GM19324 (cell line): ENCODE data around the gene ARHGAP25.
A peak's percentile ranks its signal among the peaks of the same experiment; 100 is the strongest.

Experiments
- ATAC-seq: cut with Tn5 transposase; IDR thresholded peaks from one replicate; pipeline ENCODE4 v1.9.1; 2021; ENCODE audit warnings: mild to moderate bottlenecking, moderate library complexity; ENCODE audit not compliant: unreplicated experiment, low FRiP score

ARHGAP25 gene

GRCh38 chr2:68716604-68717304 lies 17.9 kb upstream of the ARHGAP25 start:
- ATAC-seq = no peak

DNA sequence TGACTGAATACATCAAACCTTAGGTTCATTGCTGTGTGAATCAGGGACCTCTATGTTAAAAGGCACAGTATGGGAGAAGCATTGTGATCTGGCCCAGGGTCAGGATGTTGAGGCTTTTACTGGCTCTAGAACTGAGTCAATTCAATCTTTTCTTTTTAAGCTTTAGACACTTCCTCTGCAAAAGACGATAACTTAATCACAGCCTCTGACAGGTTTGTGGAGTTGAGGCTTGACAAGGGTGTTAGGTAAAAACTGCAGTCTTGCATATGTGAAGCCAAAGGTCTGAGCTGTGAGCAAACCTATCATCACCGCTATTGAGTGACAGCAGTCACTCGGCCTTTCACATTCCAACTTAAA lies 17.3 kb upstream of the ARHGAP25 start:
- no peak for ATAC-seq

GRCh38 chr2:68719912-68720311 lies 14.7 kb upstream of the ARHGAP25 start:
- no peak for ATAC-seq

DNA sequence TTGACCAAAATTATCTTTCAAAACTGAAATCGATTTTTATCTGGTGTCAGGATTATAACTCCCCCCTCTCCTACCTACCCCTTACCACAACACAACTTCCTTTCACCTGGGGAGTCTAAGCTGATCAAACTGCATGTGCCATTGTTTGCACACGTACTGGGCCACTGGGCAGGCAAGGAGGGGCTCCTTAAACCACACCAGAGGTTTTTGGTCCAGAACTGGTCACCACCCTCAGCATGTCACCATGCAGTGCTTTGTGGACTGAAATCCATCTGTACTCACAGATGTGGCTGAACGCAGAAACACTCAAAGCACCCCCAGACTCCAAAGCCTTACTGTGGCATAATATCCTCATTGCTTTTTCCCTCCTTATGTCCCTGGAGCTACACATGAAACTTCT lies 13.9 kb upstream of the ARHGAP25 start:
- ATAC-seq = no peak

DNA sequence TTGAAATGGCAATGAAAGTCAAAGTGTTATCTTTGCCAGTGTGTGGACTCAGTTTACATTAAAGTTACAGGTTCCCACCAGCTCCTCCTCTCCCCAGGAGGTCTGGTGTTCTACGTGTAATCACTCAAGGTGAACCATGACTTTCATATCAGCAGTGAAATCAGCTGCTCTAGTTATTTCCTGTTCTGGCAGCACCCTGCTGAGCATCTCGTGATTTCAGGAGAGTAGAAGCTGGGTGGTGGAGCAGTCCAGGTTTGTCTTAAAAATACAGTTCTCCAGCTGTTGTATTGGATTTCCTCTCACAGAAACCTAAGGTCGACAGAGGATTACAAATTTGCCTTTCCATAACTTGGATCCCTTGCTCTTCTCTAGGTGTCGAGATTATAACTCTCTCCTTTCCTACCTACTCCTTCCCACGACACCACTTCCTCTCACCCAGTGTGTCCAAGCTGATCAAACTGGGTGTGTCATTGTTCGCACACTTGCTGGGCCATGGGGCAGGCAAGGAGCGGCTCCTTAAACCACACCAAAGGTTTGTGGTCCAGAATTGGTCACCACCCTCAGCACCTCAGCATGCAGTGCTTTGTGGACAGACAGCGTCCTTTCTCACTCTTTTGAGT lies 13.0 kb upstream of the ARHGAP25 start:
- ATAC-seq = peak; percentile 72

- no peak for ATAC-seq
These were observed 11.9 kb upstream of the ARHGAP25 start for GRCh38 chr2:68722712-68723111.

DNA sequence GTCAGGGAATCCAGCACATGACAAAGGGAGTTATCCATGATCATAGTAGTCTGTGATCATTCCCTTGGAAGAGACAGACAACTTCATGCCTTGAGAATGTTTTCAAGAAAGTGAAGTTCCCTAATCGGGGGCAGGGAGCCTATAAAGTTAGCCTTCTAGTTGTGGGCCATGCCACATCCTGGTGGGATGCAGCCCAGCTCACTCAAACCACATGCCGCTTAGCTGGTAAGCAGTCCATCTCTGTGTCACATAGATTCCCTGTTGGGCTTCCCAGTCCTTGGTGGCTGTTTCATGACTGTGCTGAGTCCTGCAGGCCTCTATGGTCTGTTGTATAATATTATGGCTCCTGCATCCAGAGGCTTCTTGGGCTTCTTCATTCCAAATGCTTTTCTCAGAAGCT lies 11.4 kb upstream of the ARHGAP25 start:
- no peak for ATAC-seq

DNA sequence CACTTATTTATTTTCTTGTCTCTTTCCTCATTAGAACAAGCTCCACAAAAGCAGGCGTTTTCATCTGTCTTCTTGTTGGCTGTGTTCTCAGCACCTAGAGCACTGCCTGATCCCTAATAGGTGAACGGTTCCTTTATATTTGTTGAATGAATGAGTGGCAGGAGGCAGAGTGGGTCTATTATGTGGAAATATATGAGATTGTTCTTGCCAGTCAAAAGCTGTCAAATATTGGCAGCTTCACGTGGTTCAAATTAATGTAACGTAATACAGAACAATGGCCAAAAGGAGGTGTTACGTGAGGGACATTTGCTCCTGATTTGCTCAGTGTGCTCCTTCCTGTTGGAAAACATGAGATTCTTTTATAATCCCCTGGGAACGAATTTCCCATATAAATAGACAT lies 8.5 kb upstream of the ARHGAP25 start:
- ATAC-seq = no peak

GRCh38 chr2:68726608-68727367 lies 7.8 kb upstream of the ARHGAP25 start:
- ATAC-seq = peak; percentile 81

- no peak for ATAC-seq
These were observed 6.8 kb upstream of the ARHGAP25 start for GRCh38 chr2:68727683-68728375.

DNA sequence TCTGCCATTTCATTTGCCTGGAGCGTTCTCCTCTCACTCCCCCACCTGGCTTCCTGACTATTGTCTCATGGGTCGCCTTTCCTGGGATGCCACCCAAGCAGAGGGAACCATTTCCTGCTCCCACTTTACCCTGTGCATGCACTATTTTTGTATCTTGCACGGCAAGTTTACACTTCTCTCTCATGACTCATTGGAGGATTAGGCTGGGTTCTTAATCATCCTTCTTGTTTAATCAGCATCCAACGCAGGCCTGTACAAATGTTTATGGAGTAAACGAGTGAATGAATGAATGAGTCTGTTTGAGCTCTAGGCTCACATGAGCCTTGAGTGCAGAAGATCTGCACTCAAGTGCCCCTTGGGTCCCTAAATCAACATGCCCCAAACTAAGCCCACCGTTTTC lies 3.8 kb upstream of the ARHGAP25 start:
- no peak for ATAC-seq

DNA sequence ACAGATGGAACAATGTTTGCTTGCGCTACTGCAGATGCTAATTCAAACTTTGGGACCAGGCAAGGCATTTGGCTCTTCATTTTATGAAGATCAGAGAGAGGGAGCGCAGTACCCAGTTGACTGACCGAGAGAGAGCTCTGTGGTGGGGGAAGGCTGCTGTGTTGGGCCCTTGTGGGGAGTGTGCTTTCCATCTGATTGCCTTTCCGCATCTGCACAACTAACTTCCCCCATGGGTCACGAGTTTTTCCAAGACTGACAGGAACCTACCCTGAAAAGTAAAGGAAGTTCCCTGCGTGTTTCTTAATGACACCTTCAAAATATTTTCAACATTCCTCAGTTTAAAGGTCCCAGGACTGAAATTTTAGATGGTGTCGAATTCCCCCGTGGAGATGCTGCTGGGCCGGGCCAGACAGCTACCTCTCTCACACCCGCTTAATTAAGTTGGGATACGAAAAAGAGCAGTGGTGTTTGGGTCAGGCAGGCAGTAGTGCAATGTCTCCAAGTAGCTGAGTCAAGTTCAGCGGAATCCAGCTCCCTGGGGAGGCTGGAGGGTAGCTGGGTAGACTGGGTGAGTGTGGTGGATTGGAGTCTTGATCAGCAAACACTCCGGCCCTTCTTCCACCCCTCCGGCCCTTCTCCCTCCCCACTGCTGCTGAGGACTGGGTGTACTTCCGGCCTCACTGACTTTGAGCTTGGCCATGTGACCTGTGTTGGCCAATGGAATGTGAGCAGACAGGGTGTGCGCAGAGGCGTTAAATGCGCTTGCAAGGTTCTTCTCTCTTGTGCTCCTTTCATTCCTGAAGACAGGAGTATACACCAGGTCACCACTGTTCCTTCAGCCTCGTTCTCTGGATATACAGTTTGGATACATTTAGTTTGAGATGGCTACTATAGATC lies 2.3 kb upstream of the ARHGAP25 start:
- no peak for ATAC-seq

DNA sequence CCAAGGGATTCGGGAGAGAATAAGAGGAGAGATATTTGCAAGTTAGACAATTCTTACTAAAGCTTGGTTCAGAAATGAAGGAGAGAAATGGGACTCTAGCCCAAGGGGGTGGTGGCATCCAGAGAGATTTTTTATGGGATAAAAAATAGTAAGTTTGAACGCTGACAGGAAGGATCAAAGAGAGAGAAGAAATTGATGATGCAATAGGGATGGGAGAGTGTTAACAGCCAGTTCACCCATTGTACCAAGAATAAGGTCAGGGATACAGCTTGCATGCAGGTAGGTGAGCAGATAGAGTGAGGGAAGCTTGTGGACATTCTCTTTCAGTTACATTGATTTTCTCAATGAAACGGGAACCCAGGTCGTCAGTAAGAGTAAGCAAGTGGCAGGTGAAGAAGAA lies 1.2 kb upstream of the ARHGAP25 start:
- ATAC-seq = no peak

DNA sequence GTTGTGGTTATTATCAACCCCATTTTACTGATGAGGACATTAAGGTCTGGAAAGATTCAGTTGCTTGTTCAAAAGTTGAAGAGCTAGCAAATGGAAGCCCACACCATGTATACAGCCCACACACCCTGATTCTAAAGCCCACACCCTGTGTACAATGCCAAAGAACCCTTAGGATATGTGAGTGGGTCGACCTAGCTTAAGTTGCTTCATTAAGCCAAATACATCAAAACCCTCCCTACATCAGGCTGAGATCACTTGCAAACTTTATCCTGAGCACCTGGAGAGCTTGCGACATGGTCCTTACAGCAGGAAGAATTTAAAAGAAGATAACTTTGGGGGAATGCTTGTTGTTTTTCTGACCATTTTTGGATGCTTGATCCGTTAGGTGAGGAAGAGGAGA lies 435 bp upstream of the ARHGAP25 start:
- ATAC-seq = no peak

GRCh38 chr2:68736086-68736485 lies 1.5 kb downstream of the ARHGAP25 start:
- ATAC-seq = no peak

GRCh38 chr2:68737711-68738110 lies 3.1 kb downstream of the ARHGAP25 start:
- no peak for ATAC-seq

GRCh38 chr2:68738906-68739594 lies 4.4 kb downstream of the ARHGAP25 start:
- ATAC-seq = no peak

DNA sequence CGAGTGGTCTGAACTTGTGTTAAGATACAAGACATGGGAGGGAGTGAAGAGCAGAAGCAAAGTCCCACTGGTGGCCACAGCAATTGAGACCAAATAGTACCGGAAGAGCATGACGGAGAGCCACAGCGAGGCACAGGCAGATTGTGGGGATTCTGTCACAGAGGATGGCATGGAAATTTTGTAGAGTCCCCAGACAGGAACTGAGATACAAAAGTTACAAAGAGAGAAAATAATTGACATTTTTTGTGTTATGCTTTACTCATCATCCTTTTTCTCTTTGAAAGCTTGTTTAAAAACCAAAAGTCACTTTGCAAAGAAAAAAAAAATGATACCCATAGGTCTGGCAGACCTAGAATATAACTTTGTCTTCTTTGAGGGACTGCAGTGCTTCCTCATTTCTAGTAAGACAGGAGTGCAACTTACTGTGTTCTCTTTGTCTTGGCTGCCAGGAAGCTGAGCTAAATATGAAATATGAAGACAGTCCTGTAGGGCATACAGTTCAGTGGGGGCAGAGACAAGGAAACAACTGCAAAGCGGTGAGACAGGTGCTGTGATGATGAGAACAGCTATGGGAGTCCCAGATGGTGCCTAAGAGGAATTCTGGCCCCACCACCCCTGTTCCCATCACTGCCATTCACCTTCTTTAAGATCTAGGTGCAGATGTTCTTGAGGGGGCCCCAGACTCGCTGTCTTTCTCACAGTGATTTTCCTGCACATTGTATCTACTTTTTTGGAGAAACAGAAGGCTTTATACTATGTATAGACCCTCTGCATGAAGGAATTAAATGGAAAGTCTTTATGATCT lies 5.2 kb downstream of the ARHGAP25 start:
- no peak for ATAC-seq

DNA sequence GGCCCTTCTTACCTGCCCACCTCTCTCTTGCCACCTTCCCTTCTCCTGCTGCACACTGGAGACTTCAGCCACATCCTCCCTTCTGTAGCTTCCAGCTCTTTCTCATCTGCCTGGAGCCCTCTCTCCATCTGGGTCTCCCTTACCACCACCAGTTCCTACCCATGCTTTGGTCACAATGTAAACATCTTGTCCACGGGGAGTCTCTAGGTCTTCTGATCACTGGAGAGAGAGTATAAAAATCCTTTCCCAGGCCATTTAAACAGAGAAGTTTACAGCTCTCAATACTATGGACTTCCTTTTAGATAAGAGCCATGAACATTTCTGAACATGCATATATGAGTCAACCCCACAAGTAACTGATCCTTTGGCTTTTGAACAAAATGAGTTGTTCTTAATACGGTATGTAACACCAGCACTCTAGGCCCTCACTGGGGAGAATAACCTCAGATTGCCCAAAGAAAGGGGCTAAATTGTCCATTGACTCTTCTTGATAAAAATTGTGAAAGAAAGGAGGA lies 5.8 kb downstream of the ARHGAP25 start:
- no peak for ATAC-seq
